NCI-H226 (cell line): ENCODE data around the gene RAPGEF2.
"Not testable (repeated sequence)": the region's sequence is repeated elsewhere in the genome, so short reads cannot be mapped to it uniquely, and the experiment has no call there.

ENCODE experiments used
- DNase-seq: peaks from one replicate; pipeline ENCODE4 v3.0.0-alpha.2; 2015

Gene RAPGEF2

GRCh38 chr4:159284733-159285132 lies 181.9 kb downstream of the RAPGEF2 start:
- DNase-seq = peak; percentile 44

- DNase-seq = no peak
Observed at GRCh38 chr4:159287767-159288166, 184.9 kb downstream of the RAPGEF2 start.

GRCh38 chr4:159289682-159290081 lies 186.8 kb downstream of the RAPGEF2 start:
- DNase-seq = no peak

GRCh38 chr4:159290321-159291030 lies 187.6 kb downstream of the RAPGEF2 start:
- DNase-seq = peak; percentile 54

- peak; percentile 74 for DNase-seq
Observed at GRCh38 chr4:159291176-159291575, 188.3 kb downstream of the RAPGEF2 start.

- DNase-seq = peak; percentile 36
Observed at GRCh38 chr4:159292137-159292896, 189.4 kb downstream of the RAPGEF2 start.

DNA sequence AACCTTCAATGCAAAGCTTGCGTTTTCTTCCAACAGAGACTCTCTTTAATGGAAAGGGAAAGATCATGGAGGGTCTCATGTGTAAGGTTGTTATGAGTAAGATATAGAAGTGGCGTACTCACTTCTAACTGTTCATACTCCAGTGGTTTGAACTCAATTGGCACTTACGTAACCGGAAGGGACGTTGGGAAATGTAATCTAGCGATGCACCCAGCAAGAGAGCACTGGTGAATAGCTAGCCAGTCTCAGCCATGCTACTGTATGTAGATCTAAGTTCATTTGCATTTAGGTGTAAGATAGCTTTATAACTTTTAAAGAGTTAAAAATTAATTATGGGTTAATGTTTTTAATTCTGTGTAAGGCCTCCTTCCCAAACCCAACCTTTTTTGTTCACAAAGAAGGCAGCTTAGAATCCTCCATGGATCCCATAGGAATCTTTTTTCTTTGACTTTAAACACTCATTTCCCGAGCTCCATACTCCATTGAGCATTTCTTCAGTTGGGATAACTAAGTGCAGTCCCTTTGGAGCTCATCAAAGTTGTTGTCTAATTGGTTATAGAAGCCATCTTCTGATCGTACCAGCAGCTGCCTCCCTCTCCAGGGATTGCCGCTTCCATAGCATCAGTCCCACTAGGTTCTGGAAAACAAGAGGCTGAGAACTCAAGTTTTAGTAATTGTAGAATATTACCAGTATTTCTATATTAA lies 191.1 kb downstream of the RAPGEF2 start:
- no peak for DNase-seq

- no peak for DNase-seq
Observed at GRCh38 chr4:159296061-159296460, 193.2 kb downstream of the RAPGEF2 start.

- no peak for DNase-seq
Observed at GRCh38 chr4:159297091-159297490, 194.2 kb downstream of the RAPGEF2 start.

DNA sequence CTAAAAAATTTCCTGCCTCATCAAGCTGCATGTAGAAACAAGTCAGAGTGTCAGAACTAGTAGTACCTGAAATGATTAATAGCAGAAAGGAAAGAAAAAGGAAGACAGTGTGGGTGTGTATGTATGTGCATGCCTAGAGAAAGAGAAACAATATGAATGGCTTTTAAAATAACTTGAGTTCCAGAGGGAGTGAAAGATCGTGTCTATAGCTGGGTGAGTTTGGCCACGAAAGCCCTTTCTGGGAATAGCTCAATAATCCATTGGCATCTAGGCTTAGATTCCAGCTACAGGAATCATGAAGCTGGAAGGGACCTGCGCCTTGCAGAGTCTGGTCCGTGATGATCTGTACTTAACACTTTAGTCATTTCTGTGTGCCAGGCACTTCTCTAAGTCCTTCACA lies 195.6 kb downstream of the RAPGEF2 start:
- peak; percentile 58 for DNase-seq

GRCh38 chr4:159303435-159303834 lies 200.6 kb downstream of the RAPGEF2 start:
- DNase-seq = no peak

GRCh38 chr4:159305129-159305528 lies 202.2 kb downstream of the RAPGEF2 start:
- no peak for DNase-seq

GRCh38 chr4:159307929-159308328 lies 205.1 kb downstream of the RAPGEF2 start:
- DNase-seq = no peak

DNA sequence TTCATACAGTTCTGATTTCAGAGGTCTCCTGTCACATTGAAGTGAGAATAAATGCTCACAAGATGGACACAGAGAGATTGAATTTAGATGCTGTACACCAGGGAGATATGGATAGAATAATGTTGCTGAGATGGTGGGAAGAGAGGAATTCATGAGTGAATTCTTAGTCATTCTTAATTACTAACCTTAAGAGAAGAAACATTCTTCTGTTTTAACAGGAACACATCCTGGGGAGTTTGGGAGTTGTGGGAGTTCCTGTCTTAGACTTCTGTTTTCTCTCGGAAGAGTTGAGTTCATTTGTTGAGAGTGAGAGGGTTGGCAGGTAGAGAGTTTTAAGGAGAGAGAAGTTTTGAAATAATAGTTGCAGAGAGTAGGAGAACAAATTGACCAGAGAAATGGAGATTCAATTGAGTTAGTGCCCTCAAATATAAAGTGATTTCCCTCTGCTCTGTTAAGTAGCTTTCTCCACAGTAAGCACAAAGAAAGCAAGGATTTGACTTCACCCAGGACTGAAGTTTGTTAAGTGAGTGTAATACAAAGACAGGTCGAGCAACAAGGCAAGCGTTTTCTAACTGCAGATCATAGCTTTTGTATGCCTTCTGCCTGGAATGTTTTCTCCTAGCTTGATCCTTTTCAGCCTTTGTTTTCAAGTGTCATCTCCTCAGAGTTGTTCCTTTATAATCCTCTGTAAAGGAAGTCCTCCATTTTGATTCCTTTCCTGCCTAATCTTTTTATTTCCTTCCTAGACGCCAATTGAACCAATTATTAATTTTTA lies 205.9 kb downstream of the RAPGEF2 start:
- peak; percentile 48 for DNase-seq

DNA sequence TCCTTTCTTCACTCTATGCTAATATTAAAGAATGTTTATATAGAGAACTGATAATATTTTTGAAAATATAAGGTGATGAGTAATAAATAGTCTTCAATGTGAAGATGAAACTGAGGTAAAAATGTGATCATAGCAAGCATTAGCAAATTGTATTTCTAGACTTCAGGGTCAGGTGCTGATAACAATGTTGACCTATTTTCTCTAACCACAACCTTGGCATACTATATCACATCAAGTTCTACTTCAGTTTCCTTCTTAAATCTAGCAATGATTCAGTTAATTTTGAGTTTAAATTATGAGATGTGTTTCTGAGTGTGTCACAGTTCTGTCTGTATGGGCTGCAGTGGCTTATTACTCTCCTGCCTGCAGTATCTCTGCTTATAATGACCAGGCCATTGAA lies 209.4 kb downstream of the RAPGEF2 start:
- peak; percentile 39 for DNase-seq

DNA sequence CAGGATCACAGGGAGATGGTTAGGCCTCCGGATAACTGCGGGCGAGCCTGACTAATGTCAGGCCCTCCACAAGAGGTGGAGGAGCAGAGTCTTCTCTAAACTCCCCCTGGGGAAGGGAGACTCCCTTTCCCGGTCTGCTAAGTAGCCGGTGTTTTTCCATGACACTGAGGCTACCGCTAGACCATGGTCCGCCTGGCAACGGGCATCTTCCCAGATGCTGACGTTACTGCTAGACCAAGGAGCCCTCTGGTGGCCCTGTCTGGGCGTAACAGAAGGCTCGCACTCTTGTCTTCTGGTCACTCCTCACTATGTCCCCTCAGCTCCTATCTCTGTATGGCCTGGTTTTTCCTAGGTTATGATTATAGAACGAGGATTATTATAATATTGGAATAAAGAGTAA lies 213.0 kb downstream of the RAPGEF2 start:
- not testable (repeated sequence) for DNase-seq

DNA sequence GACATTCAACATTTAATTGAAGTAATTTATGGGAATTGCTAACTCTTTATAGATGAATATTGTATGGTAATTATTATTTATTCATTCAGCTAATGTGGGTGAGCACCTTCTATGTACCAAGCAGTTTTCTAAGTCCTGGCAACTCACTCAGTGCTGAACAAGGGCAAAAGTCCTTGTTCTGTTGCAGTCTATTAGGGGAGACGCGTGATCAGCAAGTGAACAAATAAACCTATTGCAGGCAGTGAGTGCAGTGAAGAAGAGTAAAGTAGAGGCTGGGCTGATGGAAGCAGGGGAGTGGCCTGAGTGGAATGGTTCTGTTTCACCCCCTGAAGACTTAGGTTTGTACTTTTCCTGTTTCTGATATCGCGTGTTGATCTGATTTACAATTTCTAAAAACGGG lies 214.3 kb downstream of the RAPGEF2 start:
- no peak for DNase-seq

GRCh38 chr4:159319027-159319426 lies 216.1 kb downstream of the RAPGEF2 start:
- no peak for DNase-seq

- no peak for DNase-seq
Observed at GRCh38 chr4:159326480-159326879, 223.6 kb downstream of the RAPGEF2 start.

GRCh38 chr4:159328766-159329165 lies 225.9 kb downstream of the RAPGEF2 start:
- no peak for DNase-seq

- DNase-seq = no peak
Observed at GRCh38 chr4:159334461-159334860, 231.6 kb downstream of the RAPGEF2 start.

DNA sequence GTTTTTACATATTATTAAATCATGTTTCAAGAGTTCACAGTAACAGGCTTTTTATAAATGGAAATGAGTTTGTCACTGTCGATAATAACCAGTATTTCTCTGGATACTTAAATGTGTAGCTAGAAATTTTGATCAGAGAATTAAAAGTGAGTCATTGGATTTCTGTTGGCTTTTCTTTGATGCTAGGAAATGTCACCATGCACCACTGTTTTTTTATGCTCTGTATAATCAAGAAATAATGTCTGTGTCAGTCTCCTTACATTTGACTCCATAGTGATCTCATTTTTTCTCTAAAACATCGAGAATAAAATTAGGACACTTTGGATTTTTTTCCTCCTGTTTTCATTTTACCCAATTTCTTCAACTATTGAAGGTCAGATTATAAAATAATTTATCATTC lies 234.2 kb downstream of the RAPGEF2 start:
- DNase-seq = no peak

GRCh38 chr4:159341522-159341921 lies 238.6 kb downstream of the RAPGEF2 start:
- DNase-seq = peak; percentile 3
